ENCODE data around the gene SLC38A11.

Gene SLC38A11

DNA sequence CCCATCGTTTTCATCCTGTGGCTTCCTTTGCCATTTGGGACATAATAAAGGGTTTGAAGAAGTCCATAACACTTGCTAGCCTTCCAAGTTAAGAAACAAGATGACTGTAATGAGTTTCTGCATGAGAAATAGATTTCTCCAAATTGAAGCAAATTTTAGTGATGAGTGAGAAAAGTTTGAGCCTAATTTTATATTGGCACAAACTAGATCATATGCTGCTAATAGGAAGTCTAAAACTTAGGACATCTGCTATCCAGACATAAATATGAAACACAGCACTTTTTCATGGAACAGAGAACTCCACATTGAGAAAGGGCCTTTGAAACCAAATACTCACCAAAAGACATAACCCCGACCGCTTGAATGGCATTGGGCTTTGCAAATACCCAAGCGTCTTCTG lies 39.8 kb downstream of the SLC38A11 start:
- DNase-seq (ENCODE audit: low read depth in 2 of 2): no peak

DNA sequence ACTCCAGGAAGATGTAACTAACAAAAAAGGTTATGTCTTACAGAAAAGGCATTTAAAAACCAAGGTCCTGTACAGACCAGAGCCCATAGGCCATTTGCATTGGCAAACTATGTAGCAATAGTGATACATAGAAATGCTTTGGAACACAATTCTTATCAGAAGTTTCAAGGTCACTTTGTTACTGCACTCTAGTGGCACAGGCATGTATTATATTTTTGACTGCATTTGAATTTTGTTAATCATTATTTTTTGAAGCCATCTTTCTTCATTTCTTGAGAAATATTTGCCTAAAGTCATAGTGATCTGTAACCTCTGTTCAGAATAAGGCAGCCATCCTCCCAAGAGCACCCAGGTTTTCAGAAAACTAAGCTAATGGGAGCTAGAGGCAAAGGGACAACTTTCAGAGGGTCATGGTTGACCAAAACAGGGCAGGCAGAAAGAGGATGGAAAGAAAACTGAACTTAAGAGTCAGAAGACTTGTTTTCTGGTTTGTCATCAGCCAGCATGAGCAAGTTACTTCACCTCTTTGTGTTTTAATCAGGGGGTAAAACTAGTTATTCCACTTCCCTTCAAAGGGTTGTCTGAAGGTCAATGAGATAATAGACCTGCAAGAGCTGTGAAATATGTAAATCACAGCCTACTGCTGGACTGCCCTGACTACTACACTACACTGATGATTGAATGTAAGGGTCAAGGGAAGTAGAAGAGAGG lies 41.5 kb downstream of the SLC38A11 start:
- DNase-seq (ENCODE audit: low read depth in 2 of 2): no peak

DNA sequence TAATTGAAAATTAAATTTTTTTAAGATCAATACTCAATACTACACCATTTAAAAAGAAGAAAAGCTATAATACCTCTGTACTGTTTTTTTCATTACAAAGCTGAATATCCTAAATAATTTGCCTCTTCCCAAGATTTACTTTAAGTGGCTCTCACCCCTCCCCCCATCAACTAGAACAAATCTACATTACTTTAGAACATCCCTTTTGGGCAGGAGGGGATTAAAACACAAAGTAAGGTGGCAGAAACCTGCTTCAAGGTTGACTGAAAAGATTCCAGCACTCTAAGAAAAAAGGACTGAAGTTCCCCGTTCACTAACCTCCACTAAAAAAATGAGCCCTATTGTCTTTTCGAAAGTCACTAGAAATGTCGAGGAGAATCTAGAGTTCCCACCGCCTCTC lies 42.3 kb downstream of the SLC38A11 start:
- no peak for DNase-seq (ENCODE audit: low read depth in 2 of 2)

DNA sequence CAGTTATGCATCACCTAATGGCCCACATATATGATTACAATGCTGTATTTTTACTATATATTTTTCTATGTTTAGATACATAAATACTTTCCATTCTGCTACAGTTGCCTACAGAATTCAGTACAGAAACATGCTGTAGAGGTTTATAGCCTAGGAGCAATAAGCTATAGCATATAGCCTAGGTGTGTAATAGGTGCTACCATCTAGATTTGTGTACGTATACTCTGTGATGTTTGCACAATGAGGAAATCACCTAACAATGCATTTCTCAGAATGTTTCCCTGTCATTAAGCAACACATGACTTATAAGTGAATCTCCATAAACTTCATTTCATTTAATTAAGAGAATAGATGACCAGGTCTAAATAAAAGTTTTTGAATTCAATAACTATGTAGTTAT lies 43.5 kb downstream of the SLC38A11 start:
- no peak for DNase-seq (ENCODE audit: low read depth in 2 of 2)

DNA sequence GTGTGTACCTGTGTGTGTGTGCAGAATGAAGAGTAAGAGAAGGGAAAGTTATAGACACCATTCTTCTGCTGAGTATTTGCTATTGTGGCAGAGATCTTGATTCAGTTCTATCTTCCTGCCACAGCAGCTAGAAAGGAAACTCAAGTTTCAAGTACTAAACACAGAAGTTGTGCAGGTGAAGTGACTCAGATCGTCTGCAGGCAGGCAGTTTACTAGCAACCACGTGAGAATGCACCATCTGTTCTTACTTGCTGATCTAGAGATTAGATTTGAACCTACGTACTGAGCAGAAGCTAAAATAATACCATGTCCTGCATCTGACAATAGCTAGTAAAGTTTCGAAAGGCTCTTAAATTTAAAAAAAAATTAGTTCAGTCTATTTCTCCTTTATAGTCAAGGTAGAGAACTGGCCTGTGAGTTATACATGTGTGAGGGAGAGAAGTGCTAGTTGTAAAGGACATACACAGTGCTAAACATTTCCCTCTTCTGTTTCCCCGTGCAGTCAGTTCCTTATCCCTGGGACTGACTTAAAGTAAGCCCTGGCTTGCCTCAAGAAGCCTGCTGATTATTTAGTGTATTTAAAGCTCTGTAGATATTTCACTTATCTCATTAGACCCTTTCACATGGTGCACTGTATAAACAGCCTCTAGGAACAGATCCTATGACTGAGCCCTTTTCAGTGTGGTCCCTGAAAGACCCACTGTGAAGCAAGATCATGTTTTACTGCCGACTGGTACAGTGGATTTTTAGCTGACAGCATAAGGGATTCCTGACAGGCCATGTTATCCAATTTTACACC lies 45.0 kb downstream of the SLC38A11 start:
- no peak for DNase-seq (ENCODE audit: low read depth in 2 of 2)

DNA sequence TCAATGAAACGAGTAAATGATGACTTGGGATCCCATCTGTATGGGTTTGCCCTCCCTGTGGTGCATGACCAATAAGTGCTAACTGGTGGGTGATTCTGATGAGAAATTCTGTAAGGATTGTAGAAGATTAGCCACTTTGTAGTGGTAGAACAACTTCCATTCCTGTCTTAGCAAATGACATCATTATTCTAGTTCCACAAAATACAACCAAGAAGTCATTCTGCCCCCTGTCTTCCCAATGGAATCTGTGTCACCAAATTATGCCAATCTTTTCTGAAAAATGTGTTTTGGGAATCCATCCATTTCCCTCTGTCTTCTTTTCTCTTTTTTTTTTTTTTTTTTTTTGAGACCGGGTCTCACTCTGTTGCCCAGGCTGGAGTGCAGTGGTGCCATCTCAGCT lies 48.4 kb downstream of the SLC38A11 start:
- no peak for DNase-seq (ENCODE audit: low read depth in 2 of 2)

DNA sequence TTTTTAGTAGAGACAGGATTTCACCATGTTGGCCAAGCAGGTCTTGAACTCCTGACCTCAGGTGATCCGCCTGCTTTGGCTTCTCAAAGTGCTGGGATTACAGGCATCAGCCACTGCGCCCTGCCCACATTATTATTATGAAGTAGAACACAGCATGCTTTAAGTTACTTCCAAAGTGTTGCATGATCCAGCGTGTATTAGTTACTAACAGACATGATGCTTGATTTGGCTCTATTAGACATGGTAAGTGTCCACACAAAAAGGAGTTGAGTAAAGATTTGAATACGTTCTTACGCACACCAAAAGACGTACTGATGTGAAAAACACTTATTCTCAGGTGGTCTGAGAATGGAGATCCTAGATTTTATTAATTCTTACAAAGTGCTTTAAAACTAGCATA lies 50.0 kb downstream of the SLC38A11 start:
- no peak for DNase-seq (ENCODE audit: low read depth in 2 of 2)

DNA sequence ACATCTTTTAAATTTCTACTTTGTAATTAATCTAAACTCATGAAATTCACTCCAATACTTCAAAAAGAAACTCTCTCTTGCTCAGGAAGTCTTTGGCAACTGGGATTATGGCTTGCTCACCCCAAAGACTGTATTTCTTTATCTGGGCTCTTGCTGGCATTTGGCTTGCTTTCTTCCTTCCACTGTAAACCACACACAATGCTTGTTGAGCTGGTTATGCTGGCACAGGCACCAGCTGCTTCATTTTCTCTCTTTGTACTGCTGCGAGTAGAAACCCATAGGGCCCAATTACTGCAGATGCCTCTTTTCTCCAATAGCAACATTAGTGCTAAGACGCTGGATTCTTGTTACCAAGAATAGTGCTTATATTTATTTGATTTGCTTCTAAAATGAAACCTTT lies 51.4 kb downstream of the SLC38A11 start:
- no peak for DNase-seq (ENCODE audit: low read depth in 2 of 2)

DNA sequence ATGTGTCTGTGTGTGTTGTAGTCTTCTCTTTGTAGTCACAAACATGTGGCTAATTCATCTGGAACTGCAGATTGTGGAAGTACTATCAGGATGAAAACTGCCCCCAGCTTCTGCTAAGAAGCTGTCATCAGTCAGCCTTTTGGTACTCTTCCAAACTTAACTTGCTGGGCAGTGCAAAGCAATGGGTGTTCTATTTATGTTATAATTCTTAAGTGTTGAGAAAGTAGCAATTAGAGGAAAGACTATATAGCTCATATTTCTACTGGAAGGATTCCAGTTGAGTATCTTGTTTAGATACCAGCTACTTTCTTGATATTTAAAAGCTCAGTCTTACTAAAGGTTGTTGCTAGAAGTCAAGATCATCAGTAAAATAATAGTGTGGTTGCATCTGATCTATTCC lies 52.1 kb downstream of the SLC38A11 start:
- no peak for DNase-seq (ENCODE audit: low read depth in 2 of 2)

DNA sequence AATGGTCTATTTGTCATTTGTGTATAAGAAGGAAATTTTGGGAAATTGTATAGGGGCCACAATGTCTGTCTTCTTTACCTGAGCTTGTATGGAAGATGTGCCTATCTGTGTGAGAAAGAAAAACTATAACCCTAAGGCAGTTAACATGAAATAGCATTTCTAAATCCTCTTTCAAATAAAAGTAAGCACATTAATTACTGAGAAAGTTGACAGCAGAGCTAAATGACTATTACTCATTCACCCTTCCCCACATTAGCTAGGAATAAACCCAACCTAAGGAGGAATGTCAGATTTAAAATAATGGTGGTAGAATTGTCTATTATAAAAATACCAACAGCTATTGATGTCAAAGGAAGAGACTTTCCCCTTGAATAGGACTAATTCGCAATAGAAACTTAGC lies 56.2 kb downstream of the SLC38A11 start:
- DNase-seq (ENCODE audit: low read depth in 2 of 2): no peak

DNA sequence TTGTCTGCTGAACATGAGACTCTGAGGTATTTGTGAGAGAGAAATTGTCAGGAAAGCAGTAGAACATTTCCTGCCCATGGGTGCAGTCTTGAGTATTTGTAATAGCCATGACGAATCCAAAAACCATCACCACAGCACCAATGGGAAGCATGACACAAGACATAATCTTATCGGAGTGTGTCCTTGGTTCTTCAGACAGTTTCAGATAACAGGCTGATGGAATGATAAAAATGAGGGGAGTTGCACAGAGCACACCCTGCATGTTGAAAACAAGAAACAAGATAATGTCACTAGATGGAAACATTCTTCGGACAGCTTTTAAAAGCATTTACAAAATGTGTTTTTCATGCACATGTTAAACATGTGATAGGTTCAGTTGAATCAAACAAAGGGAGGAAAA lies 56.9 kb downstream of the SLC38A11 start:
- no peak for DNase-seq (ENCODE audit: low read depth in 2 of 2)

DNA sequence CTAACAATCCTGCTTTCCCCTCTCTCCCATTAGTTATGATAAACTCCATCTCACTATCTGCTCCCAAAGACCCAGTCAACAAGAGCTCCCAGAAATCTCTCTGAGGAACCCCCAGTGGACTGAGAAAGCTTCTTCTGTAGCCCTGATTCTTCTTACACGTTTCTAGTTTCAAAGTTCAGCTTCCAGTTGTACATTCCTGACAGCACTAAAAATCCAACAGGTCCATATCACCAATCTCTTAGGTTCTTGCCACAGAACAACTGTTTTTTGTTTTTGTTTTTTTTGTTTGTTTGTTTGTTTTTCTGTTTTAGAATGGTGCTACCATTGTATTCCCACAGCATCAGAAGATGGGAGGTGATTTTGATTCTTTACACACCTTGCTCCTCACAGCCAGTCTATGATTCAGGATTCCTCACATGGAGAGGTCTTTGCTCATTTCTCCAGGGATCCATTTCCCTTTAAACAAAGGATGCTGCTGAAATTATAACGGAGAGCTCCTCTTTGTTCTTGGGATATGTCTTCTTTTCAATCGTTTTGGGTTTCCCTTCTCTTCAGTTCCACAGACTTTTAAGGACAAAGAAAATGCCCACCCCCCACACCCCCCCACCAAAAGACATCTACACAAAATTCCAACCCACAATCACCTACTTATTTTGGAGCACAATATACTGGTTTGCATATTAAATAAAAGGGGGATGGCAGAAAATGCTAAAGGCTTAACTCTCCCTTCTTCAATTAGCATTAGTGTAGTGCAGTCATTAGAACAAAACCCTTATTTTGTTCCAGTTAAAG lies 57.7 kb downstream of the SLC38A11 start:
- no peak for DNase-seq (ENCODE audit: low read depth in 2 of 2)

DNA sequence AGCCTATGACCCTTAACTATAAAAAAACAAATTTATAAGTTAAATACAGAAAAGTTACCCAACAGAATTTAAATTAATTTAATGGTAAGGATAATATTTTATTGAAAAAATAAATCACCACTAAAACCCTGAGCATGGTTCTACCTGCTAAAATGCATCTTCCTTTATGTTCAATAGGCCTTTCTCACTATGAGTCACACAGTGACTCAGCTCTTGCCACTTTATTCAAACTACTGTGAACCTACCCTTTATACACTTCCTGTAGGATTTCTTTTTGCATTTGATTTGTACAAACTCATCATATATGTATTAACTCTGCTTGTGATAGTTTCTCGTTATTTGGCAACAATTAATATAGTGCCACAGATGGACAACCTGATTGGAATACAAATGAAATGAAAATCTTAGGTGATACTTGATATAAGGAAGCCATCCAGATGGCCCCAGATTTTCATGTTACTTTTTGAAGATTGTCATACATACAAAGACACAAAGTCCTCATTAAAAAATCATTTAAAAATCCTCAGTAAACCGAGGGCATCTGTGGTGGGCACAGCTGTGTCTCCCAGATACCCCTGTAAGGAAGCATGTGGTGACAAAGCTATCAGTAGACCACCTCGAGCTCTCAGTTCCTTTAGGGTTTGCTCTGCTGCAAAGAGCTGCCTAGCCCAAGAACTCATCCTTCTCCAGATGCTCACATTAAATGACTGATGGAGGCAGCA lies 58.5 kb downstream of the SLC38A11 start:
- no peak for DNase-seq (ENCODE audit: low read depth in 2 of 2)

DNA sequence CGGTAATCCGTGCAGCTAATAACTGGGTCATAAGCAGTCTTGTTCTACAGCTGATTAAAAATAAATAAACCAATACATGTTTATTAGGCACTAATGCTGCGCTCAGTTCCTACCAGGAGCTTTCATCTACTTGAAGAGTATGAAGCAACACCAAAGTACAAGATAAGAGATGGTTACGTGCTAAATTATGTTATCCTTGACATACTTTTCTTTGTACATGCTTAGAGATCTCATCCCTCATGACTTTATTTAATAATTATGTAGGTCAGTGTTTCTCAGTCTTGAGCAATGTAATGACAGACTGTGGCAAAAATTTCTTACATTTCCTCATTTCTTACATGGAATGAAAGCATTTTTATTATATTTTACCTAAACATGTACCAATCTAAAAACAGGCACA lies 59.1 kb downstream of the SLC38A11 start:
- no peak for DNase-seq (ENCODE audit: low read depth in 2 of 2)

DNA sequence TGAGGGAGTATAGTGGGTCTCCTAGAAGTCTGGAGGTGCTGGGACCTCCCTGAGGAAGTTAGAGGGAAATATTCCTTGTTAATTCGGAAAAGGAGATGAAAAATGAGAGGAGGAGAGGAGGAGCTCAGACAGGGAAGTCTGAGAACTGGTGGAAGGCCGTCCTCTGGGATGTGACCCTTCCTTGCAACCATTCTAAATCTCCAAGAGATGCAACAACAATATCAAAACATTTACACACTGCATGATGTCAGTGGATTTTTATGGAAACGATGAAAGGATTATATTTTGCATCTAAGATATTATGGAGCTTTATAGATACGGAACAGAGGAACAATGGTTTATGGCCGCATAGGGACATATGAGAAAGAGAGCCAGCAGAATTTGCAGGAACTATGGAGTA lies 63.9 kb downstream of the SLC38A11 start:
- DNase-seq (ENCODE audit: low read depth in 2 of 2): no peak

DNA sequence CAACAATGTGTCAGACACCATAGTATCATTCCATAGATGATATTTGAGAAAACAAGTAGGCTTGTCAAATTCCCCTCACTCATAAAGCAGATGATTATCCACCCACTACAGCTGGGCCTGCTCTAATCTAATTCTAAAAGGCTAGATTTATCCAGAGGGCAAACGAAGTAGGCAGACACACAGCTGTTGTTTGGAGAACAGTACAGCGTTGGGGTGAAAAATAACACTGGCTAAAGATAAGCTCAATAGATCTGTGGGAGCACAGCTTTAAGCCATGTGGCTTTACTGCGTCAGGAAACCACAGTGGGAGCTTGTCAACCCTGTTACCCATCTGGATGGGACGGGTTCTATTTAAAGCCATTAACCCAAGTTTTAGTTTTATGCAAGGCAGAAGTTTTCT lies 64.8 kb downstream of the SLC38A11 start:
- no peak for DNase-seq (ENCODE audit: low read depth in 2 of 2)

DNA sequence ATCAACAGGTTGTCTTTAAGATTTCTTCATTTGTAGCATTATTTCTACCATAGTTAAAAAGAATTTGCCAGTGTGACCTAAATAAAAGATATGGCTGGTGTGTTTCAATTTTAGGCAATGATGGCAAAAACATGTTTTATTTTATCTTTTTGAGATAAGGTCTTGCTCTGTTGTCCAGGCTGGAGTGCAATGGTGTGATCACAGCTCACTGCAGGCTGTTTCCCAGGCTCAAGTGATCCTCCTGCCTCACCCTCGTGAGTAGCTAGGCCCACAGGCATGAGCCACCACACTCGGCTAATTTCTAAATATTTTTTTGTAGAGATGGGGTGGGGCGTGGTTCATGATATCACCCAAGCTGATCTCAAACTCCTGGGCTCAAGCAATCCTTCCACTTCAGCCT lies 66.7 kb downstream of the SLC38A11 start:
- no peak for DNase-seq (ENCODE audit: low read depth in 2 of 2)

DNA sequence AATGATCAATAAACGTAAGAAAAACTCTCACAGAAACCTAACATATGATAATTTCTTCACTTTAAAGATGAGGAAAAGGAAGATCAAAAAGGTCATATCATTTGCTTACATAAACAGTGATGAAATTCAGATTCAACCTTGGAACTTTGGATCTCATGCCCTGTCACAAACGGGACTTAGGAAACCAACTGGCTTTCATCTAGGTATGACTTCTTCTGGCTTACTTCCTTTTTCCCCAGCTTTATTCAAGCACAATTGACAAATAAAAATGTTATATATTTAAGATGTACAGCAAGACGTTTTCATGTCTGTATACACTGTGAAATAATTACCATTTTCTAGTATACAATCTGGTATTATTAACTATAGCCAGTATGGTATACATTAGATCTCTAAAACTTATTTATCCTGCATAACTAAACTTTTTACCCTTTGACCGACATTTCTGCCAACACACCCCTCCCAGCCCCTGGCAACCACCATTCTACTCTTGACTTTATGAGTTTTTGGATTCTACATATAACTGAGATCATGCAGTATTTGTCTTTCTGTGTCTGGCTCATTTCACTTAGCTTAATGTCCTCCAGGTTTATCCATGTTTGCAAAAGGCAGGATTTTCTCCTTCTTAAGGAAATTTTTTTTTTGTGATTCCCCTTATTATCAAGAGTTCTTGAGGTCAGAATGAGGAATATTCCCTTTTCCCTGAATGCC lies 67.7 kb downstream of the SLC38A11 start:
- DNase-seq (ENCODE audit: low read depth in 2 of 2): no peak

DNA sequence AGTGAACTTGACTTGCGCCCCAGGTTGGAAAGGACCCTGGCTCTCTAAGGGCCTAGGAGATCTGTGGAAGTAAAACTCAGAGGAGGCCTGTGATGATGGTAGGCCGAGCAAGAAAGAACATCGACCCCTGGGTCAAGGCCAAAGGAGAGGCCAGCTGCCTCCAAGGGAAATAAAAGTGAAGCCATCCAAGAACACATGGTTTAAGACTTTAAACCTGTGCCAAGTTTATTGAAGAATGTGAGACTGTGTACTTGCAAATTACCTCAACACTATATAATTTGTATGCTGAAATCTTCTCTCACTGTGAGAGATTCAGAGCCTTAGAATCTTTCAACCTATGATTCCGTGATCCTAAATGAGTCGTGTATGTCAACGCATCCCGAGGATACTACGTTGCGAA lies 73.0 kb downstream of the SLC38A11 start:
- DNase-seq (ENCODE audit: low read depth in 2 of 2): no peak

DNA sequence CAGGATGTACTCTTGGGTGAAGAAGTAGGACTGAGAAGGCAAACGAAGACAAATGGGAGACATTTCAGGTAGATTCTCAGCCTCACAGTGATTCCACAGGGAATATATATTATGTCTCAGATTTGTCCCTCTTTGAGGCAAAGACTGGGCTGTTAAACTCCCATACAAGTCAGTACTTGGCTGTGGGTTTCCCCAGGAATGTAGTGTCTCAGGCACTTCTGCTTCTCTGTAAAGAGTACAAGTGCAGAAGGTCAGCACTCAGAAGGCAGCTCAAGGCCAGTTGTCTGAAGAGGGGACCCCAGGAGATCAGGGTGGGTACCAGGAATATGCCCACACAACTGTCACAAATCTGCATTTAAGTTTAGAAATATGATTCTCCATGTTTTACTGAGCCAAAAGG lies 73.8 kb downstream of the SLC38A11 start:
- no peak for DNase-seq (ENCODE audit: low read depth in 2 of 2)

DNA sequence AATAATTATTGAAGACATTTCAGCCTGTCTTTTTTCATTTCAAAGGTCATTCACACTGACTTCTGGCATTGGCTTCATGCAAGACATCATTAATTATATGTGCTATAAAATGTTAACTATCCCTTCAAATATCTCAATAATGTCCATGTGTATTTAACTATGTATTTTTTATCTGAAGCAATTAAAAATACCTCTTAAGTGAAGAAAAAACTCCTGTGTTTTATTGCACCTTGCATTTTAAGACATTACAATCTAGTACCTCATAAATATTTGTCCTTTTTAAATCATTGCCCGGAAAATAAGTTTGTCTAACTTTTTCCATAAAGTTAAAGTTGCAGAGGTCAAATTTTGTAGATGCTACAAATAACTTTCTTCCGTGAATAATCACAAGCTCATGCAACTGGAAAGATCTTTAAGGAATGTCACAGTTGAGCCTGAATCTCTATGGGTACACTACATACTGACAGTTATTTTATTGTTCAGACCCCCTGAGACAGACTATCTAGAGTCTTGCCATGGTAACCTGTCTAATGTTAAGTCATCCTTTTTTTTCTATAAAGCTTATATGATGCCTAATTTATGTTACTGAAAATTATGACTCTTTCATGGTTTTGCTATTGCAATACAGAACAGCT lies 75.3 kb downstream of the SLC38A11 start:
- DNase-seq (ENCODE audit: low read depth in 2 of 2): no peak
